Subcutaneous preadipocyte (primary cell): ENCODE measurements around the gene SLC7A6. TPM values are rescaled to one million over a fixed set of nuclear protein-coding genes. Genes with fewer than 3 reads are reported as not detected.

Experiments
- small RNA-seq: library from RNA; depleted of rRNA; stranded (forward); fragments of <200 nt; gene quantifications from one replicate; pipeline ENCODE3, GENCODE V24; 2012
- total RNA-seq: library from RNA; depleted of rRNA; stranded (reverse); fragments of >200 nt; gene quantifications from 2 replicates; pipeline ENCODE4 v1.2.3, GENCODE V29; 2012

The SLC7A6 gene
- total RNA-seq = 18.4 and 24.2 TPM in 2 replicates

GRCh38 chr16:68264128-68265077 is at the start of gene SLC7A6:
Gene SLC7A6 (plus strand): TSS chr16:68264526. CDS start chr16:68274727, 10,201 bp downstream.

GRCh38 chr16:68235887-68236136 is 28.5 kb upstream of the SLC7A6 start, which contains the start of gene ESRP2:
Gene ESRP2 (minus strand): TSS chr16:68236127. CDS start chr16:68236045, 82 bp downstream.

GRCh38 chr16:68244903-68245853 is 19.1 kb upstream of the SLC7A6 start, which contains the start of gene PLA2G15:
Gene PLA2G15 (plus strand): TSS chr16:68245373. CDS start chr16:68245427, 54 bp downstream.

GRCh38 chr16:68310774-68311511 is 46.6 kb downstream of the SLC7A6 start, which contains the start of the genes PRMT7 and SLC7A6OS:
Gene PRMT7 (plus strand): TSS chr16:68311019. CDS start chr16:68315980, 4,961 bp downstream.
Gene SLC7A6OS (minus strand): TSS chr16:68310946. CDS start chr16:68310926, 20 bp downstream.

Small RNAs within 50 kb of the gene (small RNA-seq; reads per million reads assigned to genes)
- gene RNU4-30P (0.11 reads per million), gene RNU6-1262P (not detected)

Other genes starting within 250 kb of the SLC7A6 start
- not detected in 2 replicates for gene DPEP2NB, start 248.6 kb upstream of the SLC7A6 start, total RNA-seq
- 14.7 and 19.0 TPM in 2 replicates for gene DDX28, start 241.3 kb upstream of the SLC7A6 start, total RNA-seq
- gene DUS2, start 241.2 kb upstream of the SLC7A6 start, total RNA-seq = 18.0 and 21.5 TPM in 2 replicates
- gene NFATC3, start 179.2 kb upstream of the SLC7A6 start, total RNA-seq = 17.3 and 27.2 TPM in 2 replicates
- under 0.01 TPM in 1 of 2 replicates, not detected in the other for gene ESRP2, start 28.4 kb upstream of the SLC7A6 start, total RNA-seq
- gene PLA2G15, start 19.2 kb upstream of the SLC7A6 start, total RNA-seq = 15.8 and 17.6 TPM in 2 replicates
- gene SLC7A6OS, start 46.4 kb downstream of the SLC7A6 start, total RNA-seq = 9.9 and 12.1 TPM in 2 replicates
- 52.2 and 56.5 TPM in 2 replicates for gene PRMT7, start 46.5 kb downstream of the SLC7A6 start, total RNA-seq
- gene SMPD3, start 184.0 kb downstream of the SLC7A6 start, total RNA-seq = under 0.01 TPM in 1 of 2 replicates, not detected in the other